HG03460 (cell line): ENCODE data around the gene ADM.

Source experiments
- ATAC-seq: cut with Tn5 transposase; IDR thresholded peaks from one replicate; pipeline ENCODE4 v1.9.1; 2021; ENCODE audit not compliant: unreplicated experiment

Gene ADM

GRCh38 chr11:10289765-10290380 lies 15.0 kb upstream of the ADM start:
- ATAC-seq = no peak

- ATAC-seq = no peak
These were observed 12.9 kb upstream of the ADM start for GRCh38 chr11:10291801-10292638.

GRCh38 chr11:10293423-10294289 lies 11.2 kb upstream of the ADM start, which contains the start of gene SBF2:
TSS of gene SBF2 (minus strand) at chr11:10294219. CDS start at chr11:10294069, 150 bp downstream.
- ATAC-seq = no peak

- no peak for ATAC-seq
These were observed 10.5 kb upstream of the ADM start for GRCh38 chr11:10294290-10294953.

- ATAC-seq = no peak
These were observed 9.6 kb upstream of the ADM start for GRCh38 chr11:10295064-10295901.

GRCh38 chr11:10298342-10298741 lies 6.5 kb upstream of the ADM start:
- ATAC-seq = peak; percentile 81

- ATAC-seq = no peak
These were observed 3.1 kb upstream of the ADM start for GRCh38 chr11:10301656-10302358.

GRCh38 chr11:10302359-10302743 lies 2.5 kb upstream of the ADM start:
- ATAC-seq = no peak

GRCh38 chr11:10302744-10303557 lies 1.9 kb upstream of the ADM start:
- ATAC-seq = no peak

GRCh38 chr11:10303558-10304363 lies 1.1 kb upstream of the ADM start:
- no peak for ATAC-seq

- ATAC-seq = no peak
These were observed 540 bp downstream of the ADM start for GRCh38 chr11:10305262-10305963.

GRCh38 chr11:10305964-10306918 lies 1.4 kb downstream of the ADM start:
- ATAC-seq = no peak

GRCh38 chr11:10307022-10307399 lies 2.1 kb downstream of the ADM start:
- ATAC-seq = no peak

- peak; percentile 57 for ATAC-seq
These were observed 2.7 kb downstream of the ADM start for GRCh38 chr11:10307400-10308200.

GRCh38 chr11:10308201-10308954 lies 3.5 kb downstream of the ADM start:
- no peak for ATAC-seq
